Liver (tissue), 3 donors: Measurements from ENCODE around the gene GASK1B.

ENCODE experiments used
- ATF3 ChIP-seq: IDR thresholded peaks from 2 replicates; pipeline ENCODE4 v1.6.1; 2016; ENCODE audit warnings: antibody characterized with exemption
- CTCF ChIP-seq: fragments of 150-350 bp; IDR thresholded peaks from 2 replicates; pipeline ENCODE4 v1.5.1; 2017; ENCODE audit warnings: improper control_type of control experiment, low read depth, low read length; ENCODE audit not compliant: missing input control
- GABPA ChIP-seq, 2 donors: IDR thresholded peaks in 1 of 2; conservative IDR thresholded peaks in 1 of 2; 2 replicates each; pipeline ENCODE4 v1.6.1; 2016; ENCODE audit warnings: antibody characterized with exemption in 2 of 2, mild to moderate bottlenecking in 1 of 2, moderate library complexity in 1 of 2
- JUND ChIP-seq, 2 donors: IDR thresholded peaks; 2 replicates each; pipeline ENCODE4 v1.6.1; 2016; ENCODE audit warnings: antibody characterized with exemption in 2 of 2
- TAF1 ChIP-seq: conservative IDR thresholded peaks from 2 replicates; pipeline ENCODE4 v1.6.1; 2016; ENCODE audit warnings: antibody characterized with exemption, mild to moderate bottlenecking
- ZBTB33 ChIP-seq: IDR thresholded peaks from 2 replicates; pipeline ENCODE4 v1.6.1; 2016; ENCODE audit warnings: antibody characterized with exemption
- TF ChIP-seq, protein P1 (sequence below): IDR thresholded peaks from 2 replicates; pipeline ENCODE4 v1.6.1; 2016; ENCODE audit warnings: antibody characterized with exemption
- donor health status: healthy.
- donor health status: healthy.

- no peak for TF ChIP-seq GABPA (IDR thresholded peaks at IDR 0.05 in 1 of 2, conservative IDR thresholded peaks at IDR 0.05 in 1 of 2)
- TF ChIP-seq CTCF = no peak
- TF ChIP-seq ZBTB33 = no peak
- TF ChIP-seq, protein P1, sequence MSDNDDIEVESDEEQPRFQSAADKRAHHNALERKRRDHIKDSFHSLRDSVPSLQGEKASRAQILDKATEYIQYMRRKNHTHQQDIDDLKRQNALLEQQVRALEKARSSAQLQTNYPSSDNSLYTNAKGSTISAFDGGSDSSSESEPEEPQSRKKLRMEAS = no peak
- no peak for TF ChIP-seq TAF1
- no peak for TF ChIP-seq JUND (IDR thresholded peaks at IDR 0.05)
- no peak for TF ChIP-seq ATF3
Observed at GRCh38 chr4:158164768-158165213, 8.0 kb downstream of the GASK1B start.
